ENCODE results near the gene ZNF284. TPM values are rescaled to one million over a fixed set of nuclear protein-coding genes. Genes with fewer than 3 reads are reported as not detected.

ZNF284 gene
- 2.2 and 4.0 TPM in 2 replicates for total RNA-seq

GRCh38 chr19:44071824-44072542 is at the start of gene ZNF284:
ZNF284 (plus strand) TSS chr19:44072159; CDS start chr19:44076390, 4,231 bp downstream.

GRCh38 chr19:44025217-44025936 is 46.6 kb upstream of the ZNF284 start, which contains the start of gene ZNF222:
ZNF222 (plus strand) TSS chr19:44025379; CDS start chr19:44025437, 58 bp downstream.

DNA sequence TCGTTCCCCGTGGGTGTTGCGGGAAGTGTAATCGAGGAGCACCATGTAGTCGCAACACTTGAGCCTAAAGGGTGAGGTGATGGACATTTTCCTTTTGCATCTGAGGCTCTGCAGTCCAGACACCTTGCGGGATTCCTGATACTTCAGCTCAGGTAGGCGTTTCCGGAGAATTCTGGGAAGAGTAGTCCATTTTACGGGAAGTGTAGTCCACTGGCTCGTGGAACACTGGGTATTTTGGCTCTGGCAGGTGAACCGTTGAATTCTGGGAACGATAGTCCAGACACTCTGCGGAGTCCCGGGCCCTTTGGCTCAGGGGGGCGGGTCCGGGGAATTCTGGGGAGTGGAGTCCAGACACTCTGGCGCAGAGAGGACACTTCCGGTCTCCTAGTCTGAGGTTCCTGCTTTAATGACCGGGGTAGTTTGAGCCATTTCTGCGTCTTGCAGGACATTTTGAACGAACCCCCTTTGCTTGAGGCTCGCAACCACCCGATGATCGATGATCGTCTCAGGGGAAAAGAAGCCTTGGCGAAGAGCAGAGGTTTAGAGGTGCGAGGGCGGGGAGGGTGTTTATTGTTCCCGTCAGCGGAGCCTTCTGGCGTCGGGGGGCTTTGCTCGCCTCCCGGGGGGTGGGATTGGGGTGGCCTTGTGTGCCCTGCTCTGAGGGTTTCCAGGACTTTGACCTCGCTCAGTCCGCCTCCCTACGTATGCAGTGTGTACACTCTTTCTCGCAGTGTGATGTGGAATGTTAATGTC is 20.1 kb upstream of the ZNF284 start, which contains the start of gene ZNF223:
Gene ZNF223, plus strand, starts transcription at position 387 of the 753 bp plus-strand sequence. CDS start 3,141 bp downstream, outside the sequence.

DNA sequence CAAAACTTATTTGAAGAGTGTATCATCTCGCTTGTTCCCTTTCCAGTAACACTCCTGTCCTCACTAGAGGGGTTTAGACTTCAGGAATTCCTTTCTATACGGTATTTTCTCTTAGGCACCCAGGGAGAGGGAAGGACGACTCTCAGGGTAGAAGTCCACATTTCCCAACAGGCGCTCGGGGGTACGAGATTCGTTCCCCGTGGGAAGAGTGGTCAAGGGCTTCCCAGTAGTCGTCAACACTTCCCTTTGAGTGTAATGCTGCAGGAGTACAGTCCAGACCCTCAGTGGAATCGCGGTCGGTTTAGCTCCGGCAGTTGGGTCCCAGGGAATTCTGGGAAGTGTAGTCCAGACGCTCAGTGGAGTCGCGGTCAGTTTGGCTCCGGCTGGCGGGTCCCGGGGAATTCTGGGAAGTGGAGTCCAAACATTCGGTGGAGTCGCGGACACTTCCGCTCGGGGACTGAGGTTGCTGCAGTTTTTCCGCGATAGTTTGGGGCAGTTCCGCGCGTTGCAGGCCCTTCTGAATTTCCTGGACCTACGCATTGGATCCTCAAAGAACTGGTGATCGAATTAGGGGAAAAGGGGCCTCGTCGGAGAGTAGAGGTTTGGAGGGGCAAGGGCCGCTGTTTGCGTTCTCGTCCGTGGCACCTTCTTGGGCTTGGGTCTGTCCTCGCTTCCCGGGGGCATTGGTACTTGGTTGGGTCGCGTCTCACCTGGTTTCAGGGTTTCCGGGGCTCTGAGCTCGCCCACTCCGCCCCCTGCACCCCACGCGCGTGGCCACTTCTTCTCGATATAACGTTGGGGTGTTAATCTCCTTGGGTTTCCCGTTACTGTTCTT is 22.2 kb downstream of the ZNF284 start, which contains the start of gene ZNF224:
Gene ZNF224, plus strand, starts transcription at position 431 of the 835 bp plus-strand sequence. CDS start 3,513 bp downstream, outside the sequence.

GRCh38 chr19:44113138-44113783 is 41.3 kb downstream of the ZNF284 start, which contains the start of gene ZNF225:
ZNF225 (plus strand) TSS chr19:44113399; CDS start chr19:44115828, 2,429 bp downstream.

Other genes starting within 250 kb of the ZNF284 start
- 8.4 and 11.0 TPM in 2 replicates for gene ZNF283, start 244.8 kb upstream of the ZNF284 start, total RNA-seq
- gene ZNF404, start 188.2 kb upstream of the ZNF284 start, total RNA-seq: 0.72 and 2.5 TPM in 2 replicates
- gene ZNF45, start 136.9 kb upstream of the ZNF284 start, total RNA-seq: 15.7 and 15.8 TPM in 2 replicates
- gene ZNF221, start 120.9 kb upstream of the ZNF284 start, total RNA-seq: 4.4 and 7.7 TPM in 2 replicates
- gene ZNF155, start 88.0 kb upstream of the ZNF284 start, total RNA-seq: 5.0 and 8.5 TPM in 2 replicates
- 2.7 and 3.4 TPM in 2 replicates for gene ZNF230, start 69.2 kb upstream of the ZNF284 start, total RNA-seq
- 4.2 and 5.6 TPM in 2 replicates for gene ZNF222, start 46.8 kb upstream of the ZNF284 start, total RNA-seq
- gene ZNF223, start 20.1 kb upstream of the ZNF284 start, total RNA-seq: 3.7 and 5.2 TPM in 2 replicates
- gene ZNF224, start 22.2 kb downstream of the ZNF284 start, total RNA-seq: 22.9 and 29.6 TPM in 2 replicates
- 5.6 and 6.4 TPM in 2 replicates for gene ZNF225, start 41.2 kb downstream of the ZNF284 start, total RNA-seq
- gene ZNF234, start 69.4 kb downstream of the ZNF284 start, total RNA-seq: 7.4 and 9.8 TPM in 2 replicates
- gene ZNF226, start 92.9 kb downstream of the ZNF284 start, total RNA-seq: 12.0 and 14.3 TPM in 2 replicates
- 16.1 and 19.8 TPM in 2 replicates for gene ZNF227, start 140.4 kb downstream of the ZNF284 start, total RNA-seq
- gene ZNF233, start 187.7 kb downstream of the ZNF284 start, total RNA-seq: 1.3 and 2.7 TPM in 2 replicates
- gene ZNF235, start 232.9 kb downstream of the ZNF284 start, total RNA-seq: 3.8 and 5.1 TPM in 2 replicates

All from endothelial cell of coronary artery (primary cell).